ENCODE results near the gene COL16A1.

GRCh38 chr1:31725777-31726535, 22.1 kb upstream of the COL16A1 start:
- no peak for TF ChIP-seq TAF15 (IDR thresholded peaks at IDR 0.05; ENCODE audit: low read depth, low read length, poor library complexity, severe bottlenecking)
- TF ChIP-seq, protein P1, sequence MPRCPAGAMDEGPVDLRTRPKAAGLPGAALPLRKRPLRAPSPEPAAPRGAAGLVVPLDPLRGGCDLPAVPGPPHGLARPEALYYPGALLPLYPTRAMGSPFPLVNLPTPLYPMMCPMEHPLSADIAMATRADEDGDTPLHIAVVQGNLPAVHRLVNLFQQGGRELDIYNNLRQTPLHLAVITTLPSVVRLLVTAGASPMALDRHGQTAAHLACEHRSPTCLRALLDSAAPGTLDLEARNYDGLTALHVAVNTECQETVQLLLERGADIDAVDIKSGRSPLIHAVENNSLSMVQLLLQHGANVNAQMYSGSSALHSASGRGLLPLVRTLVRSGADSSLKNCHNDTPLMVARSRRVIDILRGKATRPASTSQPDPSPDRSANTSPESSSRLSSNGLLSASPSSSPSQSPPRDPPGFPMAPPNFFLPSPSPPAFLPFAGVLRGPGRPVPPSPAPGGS (CRISPR knock-in tag; IDR thresholded peaks at IDR 0.05): no peak
- TF ChIP-seq RNF2 (conservative IDR thresholded peaks at IDR 0.05; ENCODE audit: low read depth): no peak
- TF ChIP-seq ARID2 (CRISPR knock-in tag; IDR thresholded peaks at IDR 0.05; ENCODE audit: borderline replicate concordance): no peak
- no peak for TF ChIP-seq PHF8 (CRISPR knock-in tag; IDR thresholded peaks at IDR 0.05)
- no peak for TF ChIP-seq ZFX (CRISPR knock-in tag; IDR thresholded peaks at IDR 0.05; ENCODE audit: low read depth)
- no peak for TF ChIP-seq ZIK1 (CRISPR knock-in tag; IDR thresholded peaks at IDR 0.05; ENCODE audit: borderline replicate concordance, low read depth)
- no peak for TF ChIP-seq CTCF (CRISPR knock-in tag; IDR thresholded peaks at IDR 0.05)
- TF ChIP-seq HOXA9 (CRISPR knock-in tag; IDR thresholded peaks at IDR 0.05; ENCODE audit: borderline replicate concordance): no peak
- no peak for TF ChIP-seq FOXJ3 (CRISPR knock-in tag; IDR thresholded peaks at IDR 0.05; ENCODE audit: borderline replicate concordance)
- no peak for TF ChIP-seq SPEN (CRISPR knock-in tag; IDR thresholded peaks at IDR 0.05; ENCODE audit: low read depth)
- no peak for TF ChIP-seq TGIF2 (CRISPR knock-in tag; IDR thresholded peaks at IDR 0.05)
- TF ChIP-seq, protein P2, sequence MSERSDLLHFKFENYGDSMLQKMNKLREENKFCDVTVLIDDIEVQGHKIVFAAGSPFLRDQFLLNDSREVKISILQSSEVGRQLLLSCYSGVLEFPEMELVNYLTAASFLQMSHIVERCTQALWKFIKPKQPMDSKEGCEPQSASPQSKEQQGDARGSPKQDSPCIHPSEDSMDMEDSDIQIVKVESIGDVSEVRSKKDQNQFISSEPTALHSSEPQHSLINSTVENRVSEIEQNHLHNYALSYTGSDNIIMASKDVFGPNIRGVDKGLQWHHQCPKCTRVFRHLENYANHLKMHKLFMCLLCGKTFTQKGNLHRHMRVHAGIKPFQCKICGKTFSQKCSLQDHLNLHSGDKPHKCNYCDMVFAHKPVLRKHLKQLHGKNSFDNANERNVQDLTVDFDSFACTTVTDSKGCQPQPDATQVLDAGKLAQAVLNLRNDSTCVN (CRISPR knock-in tag; IDR thresholded peaks at IDR 0.05; ENCODE audit: borderline replicate concordance): no peak
